ENCODE data around the gene MAML2.
A peak's percentile ranks its signal among the peaks of the same experiment; 100 is the strongest.

MAML2 gene

DNA sequence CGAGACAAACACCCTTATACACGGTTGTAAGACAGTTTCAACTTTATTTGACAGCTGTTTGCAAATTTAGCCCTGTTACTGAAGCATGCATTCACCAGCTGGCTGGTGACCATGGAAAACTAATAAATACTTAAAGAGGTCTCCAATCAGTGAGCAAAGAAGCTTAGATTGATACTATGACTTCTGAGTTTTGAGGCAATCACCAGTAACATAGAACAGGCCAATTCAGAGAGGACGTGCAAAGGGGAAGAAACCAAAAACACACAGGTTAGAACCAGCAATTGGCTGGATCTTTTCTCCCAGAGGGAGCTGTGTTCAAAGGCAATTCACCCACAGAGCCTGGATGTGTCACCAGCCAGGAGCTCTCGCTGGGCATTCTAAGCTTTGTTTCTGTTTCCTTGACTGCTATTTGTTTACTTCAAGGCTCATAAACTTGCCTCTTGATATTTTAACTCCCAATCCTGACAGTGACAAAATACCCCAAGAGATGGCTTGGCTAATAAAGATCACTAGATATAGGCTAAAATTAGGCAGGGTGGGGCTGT lies 305.5 kb downstream of the MAML2 start:
- CTCF ChIA-PET, result interaction anchor here (0.6 to 0.9 kb wide), 6 partner anchors 24 to 306 kb away, joined by 3 read pairs; partner anchors contain the start of gene MAML2
- DNase-seq (ENCODE audit: low spot score), result peak; percentile 41
- POLR2A ChIA-PET (ENCODE audit: low non-redundant PET), result no interaction called here
- H3K27ac ChIP-seq, result no peak overlapping the region
- TF ChIP-seq, protein P1, sequence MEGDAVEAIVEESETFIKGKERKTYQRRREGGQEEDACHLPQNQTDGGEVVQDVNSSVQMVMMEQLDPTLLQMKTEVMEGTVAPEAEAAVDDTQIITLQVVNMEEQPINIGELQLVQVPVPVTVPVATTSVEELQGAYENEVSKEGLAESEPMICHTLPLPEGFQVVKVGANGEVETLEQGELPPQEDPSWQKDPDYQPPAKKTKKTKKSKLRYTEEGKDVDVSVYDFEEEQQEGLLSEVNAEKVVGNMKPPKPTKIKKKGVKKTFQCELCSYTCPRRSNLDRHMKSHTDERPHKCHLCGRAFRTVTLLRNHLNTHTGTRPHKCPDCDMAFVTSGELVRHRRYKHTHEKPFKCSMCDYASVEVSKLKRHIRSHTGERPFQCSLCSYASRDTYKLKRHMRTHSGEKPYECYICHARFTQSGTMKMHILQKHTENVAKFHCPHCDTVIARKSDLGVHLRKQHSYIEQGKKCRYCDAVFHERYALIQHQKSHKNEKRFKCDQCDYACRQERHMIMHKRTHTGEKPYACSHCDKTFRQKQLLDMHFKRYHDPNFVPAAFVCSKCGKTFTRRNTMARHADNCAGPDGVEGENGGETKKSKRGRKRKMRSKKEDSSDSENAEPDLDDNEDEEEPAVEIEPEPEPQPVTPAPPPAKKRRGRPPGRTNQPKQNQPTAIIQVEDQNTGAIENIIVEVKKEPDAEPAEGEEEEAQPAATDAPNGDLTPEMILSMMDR (conservative IDR thresholded peaks at IDR 0.05; ENCODE audit: low read depth), result no peak

DNA sequence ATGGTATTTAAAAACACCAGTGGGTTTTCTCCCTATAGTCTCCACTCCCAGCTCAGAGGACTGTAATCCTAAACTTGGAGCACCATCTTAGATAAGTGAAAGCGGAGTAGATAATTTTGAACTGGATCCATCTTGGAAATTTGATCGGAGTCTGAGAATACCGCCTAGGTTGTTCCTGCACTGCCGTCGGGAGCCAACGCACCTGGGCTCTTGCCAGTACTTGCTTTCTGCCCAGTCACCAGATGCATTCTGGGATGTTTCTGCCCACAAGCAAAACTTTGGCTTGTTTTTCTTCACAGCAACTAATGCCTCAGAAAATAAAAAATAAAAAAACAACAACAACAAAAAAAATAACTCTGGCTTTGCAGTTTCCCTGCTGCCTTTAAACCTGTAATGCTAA lies 306.1 kb downstream of the MAML2 start:
- POLR2A ChIA-PET (ENCODE audit: low non-redundant PET), result no interaction called here
- CTCF ChIA-PET, result interaction anchor here (0.6 to 0.7 kb wide), 2 partner anchors 25 to 46 kb away, joined by 3 read pairs; no protein-coding TSS in a partner anchor
- H3K27ac ChIP-seq, result no peak overlapping the region
- TF ChIP-seq, protein P1 (conservative IDR thresholded peaks at IDR 0.05; ENCODE audit: low read depth), result no peak
- DNase-seq (ENCODE audit: low spot score), result no peak

DNA sequence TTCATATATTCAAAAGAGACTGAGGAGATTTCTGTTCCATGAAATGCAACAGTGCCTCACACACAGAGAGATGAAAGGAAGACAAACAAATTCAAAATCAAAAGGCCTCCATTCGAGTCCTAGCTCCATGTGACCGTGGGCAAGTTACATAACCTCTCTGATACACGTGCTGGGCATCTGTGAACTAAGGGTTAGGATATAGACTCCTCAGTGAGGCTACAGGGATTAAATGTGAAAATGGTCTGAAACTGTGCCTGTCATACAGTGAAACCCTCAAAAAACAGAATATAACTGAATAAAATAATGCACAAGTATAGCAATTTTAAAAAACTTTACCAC lies 307.3 kb downstream of the MAML2 start:
- CTCF ChIA-PET, result interaction anchor here (0.7 kb wide), 1 partner anchor 124 kb away, joined by 4 read pairs; no protein-coding TSS in a partner anchor

DNA sequence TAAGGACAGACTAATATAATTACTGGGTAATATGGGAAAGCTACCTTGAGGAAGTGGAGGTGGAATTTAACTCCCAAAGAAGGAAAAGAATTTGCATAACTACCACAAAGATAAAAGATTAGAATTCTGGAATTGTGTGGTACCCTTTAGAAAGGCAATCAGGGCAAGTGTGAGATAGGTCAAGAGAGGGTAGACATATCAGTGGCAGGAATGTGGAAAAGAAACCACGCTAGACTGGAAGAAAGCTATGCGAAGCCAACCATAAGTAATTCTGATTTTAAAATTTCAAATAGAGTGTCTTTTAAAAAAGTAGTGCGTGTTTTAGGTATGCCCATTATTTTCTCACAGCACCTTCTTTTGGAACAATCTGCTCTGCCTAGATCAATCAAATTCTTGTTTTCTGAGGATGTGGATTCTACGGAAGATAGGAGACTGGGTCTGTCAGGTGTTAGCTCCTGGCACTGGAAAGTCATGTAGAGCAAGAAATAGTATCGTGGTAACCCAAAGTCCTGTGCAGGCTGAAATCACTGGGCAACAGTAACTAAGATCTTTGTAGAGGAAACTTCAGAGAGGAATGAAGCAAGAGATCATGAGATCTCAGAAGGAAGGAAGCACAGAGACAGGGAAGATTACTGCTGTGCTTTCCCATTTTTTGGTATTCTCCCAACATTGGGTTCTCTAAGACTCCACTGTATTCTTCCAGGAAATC lies 307.8 kb downstream of the MAML2 start:
- no peak overlapping the region for H3K27ac ChIP-seq
- DNase-seq (ENCODE audit: low spot score), result no peak
- CTCF ChIA-PET, result interaction anchor here (0.7 kb wide), 2 partner anchors 125 to 308 kb away, joined by 4 read pairs; no protein-coding TSS in a partner anchor
- POLR2A ChIA-PET (ENCODE audit: low non-redundant PET), result interaction anchor here (0.6 kb wide), 1 partner anchor 87 kb away, joined by 4 read pairs; no protein-coding TSS in a partner anchor
- TF ChIP-seq, protein P1 (conservative IDR thresholded peaks at IDR 0.05; ENCODE audit: low read depth), result no peak

More for the DNA sequence above, 307.3 kb downstream of the MAML2 start:
- TF ChIP-seq, protein P1 (conservative IDR thresholded peaks at IDR 0.05; ENCODE audit: low read depth), result no peak
- H3K27ac ChIP-seq, result no peak overlapping the region
- no peak for DNase-seq (ENCODE audit: low spot score)
- POLR2A ChIA-PET (ENCODE audit: low non-redundant PET), result interaction anchor here (0.6 kb wide), 1 partner anchor 86 kb away, joined by 4 read pairs; no protein-coding TSS in a partner anchor

DNA sequence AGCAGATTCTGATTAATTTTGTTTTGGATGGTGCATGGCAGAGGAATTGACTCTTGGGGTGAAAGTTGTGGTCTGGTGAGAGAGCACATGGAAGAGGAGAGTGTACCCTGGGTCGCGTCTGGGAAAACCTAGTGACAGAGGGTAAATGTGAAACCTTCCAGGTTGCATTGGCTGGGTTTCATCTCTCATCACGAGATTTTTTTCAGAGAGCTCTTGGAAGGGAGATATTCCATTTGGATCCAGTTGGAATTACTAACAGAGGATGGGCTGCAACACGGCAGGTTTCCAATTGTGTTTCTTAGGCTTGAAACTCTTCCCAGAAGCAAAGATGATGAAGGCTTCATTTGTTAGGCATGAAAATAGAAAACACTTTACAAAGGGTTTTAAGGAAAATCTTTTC lies 309.4 kb downstream of the MAML2 start:
- ChIA-PET POLR2A (ENCODE audit: low non-redundant PET) (no interaction called here), CTCF (no interaction called here)
- TF ChIP-seq, protein P1 (conservative IDR thresholded peaks at IDR 0.05; ENCODE audit: low read depth), result no peak
- no peak for DNase-seq (ENCODE audit: low spot score)
- H3K27ac ChIP-seq, result no peak overlapping the region

DNA sequence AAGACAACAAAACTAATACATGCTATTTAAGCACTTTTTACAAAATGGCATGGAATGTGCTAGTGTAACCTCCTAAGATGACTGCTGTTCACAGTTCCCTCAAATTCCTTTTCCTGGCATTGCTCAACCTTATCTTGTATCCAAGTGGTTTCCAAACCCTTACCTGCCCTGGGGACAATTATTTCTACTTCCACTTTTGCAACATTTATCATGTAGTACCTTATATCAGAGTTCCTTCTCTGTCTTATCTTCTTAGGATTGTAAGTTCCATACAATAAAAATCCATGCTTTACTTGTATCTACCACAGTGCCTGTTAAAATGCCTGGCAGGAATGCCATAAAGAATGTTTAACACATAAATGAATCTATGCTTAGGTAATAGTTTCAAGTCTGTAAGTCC lies 309.9 kb downstream of the MAML2 start:
- ChIA-PET POLR2A (ENCODE audit: low non-redundant PET) (no interaction called here), CTCF (interaction anchor here (0.6 kb wide), 1 partner anchor 8 kb away, joined by 4 read pairs; no protein-coding TSS in a partner anchor)
- no peak for DNase-seq (ENCODE audit: low spot score)
- TF ChIP-seq, protein P1 (conservative IDR thresholded peaks at IDR 0.05; ENCODE audit: low read depth), result no peak
- no peak overlapping the region for H3K27ac ChIP-seq
